Measurements from ENCODE around the gene TXNDC11.

Gene TXNDC11

DNA sequence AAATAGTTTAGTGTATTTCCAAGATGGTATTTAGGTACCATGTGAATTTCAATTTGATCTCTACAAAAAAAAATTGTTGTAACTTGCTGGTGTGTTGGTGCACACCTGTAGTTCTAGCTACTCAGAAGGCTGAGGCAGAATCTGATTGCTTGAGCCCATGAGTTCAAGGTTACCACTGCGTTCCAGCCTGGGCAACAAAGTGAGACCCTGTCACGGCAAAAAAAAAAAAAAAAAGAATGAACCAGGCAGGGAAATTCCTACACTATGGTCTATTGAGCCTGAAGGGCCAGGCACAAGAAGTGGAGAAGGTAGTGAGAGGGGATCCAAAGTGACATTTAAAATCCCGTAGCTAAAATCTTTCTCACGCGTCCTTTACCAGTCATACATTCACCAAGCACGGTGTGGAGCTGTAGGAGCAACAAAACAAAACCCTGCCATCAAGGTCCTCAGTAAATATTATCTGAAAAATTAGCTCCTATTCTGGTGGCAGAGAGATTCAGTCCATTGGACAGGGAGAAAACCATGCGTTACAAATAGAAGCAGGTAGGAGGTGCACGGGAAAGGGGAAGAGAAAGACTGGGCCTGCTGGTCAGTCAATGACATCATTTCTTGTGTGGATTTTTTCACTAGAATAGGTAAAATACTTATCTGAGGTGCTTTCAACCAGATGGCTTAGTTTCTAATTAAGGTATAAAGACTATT lies 27.3 kb downstream of the TXNDC11 start:
- no peak for TF ChIP-seq GATA2 (IDR thresholded peaks at IDR 0.05; ENCODE audit: low read depth, low read length)
- no peak for TF ChIP-seq GATA3 (IDR thresholded peaks at IDR 0.05; ENCODE audit: low read depth, low read length)

GRCh38 chr16:11712122-11712521 lies 30.5 kb downstream of the TXNDC11 start:
- no peak for TF ChIP-seq GATA3 (IDR thresholded peaks at IDR 0.05; ENCODE audit: low read depth, low read length)
- no peak for TF ChIP-seq GATA2 (IDR thresholded peaks at IDR 0.05; ENCODE audit: low read depth, low read length)

- TF ChIP-seq GATA3 (IDR thresholded peaks at IDR 0.05; ENCODE audit: low read depth, low read length) (no peak), GATA2 (IDR thresholded peaks at IDR 0.05; ENCODE audit: low read depth, low read length) (no peak)
Observed at GRCh38 chr16:11711662-11712061, 31.0 kb downstream of the TXNDC11 start.

DNA sequence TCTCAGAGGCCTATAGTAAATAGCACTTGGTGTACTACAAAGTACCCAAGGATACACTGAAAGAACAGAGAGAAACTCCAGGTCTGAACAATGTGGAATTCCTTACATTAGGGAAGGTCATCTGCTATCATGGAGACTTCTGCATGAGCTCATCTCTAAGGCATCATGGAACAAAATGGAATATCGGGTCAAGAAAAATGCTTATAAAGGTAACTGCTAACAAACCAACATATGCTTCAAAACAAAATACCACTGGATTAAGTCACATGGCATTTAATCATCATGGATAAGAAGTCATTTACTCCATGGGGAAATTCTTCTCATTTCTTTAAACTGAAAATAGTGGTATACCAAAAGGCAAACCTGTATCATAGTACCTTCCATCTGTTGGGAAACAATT lies 34.2 kb downstream of the TXNDC11 start:
- TF ChIP-seq GATA2 (IDR thresholded peaks at IDR 0.05; ENCODE audit: low read depth, low read length) (no peak), GATA3 (IDR thresholded peaks at IDR 0.05; ENCODE audit: low read depth, low read length) (no peak)

- TF ChIP-seq GATA2 (IDR thresholded peaks at IDR 0.05; ENCODE audit: low read depth, low read length) (no peak), GATA3 (IDR thresholded peaks at IDR 0.05; ENCODE audit: low read depth, low read length) (no peak)
Observed at GRCh38 chr16:11707679-11708197, 34.9 kb downstream of the TXNDC11 start.

DNA sequence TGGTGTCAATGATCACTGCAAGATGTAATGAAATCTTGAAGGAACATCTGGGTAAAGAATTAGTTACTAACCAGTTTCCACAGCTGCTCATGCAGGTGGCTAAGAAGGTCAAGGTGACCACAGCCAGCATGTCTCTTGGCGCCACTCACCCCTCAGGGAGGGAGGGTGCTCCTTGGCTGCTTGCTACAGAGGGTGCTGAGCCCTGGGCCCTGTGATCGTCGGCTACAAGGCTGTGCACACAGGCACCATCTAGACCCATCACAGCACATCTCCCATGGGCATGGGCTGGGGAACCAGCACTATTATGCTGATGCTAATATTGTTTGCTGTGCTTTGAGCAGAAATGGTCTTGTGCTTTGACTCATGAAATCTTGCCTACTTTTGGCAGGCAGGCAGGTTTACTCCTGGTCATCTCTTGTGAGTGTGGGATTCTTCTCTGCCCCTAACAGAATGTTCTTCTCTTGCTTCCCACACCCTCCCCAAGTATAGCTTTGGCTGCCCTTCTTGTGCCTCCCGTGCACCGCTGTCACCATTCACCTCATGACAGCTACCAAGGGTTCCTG lies 36.4 kb downstream of the TXNDC11 start:
- no peak for TF ChIP-seq GATA2 (IDR thresholded peaks at IDR 0.05; ENCODE audit: low read depth, low read length)
- no peak for TF ChIP-seq GATA3 (IDR thresholded peaks at IDR 0.05; ENCODE audit: low read depth, low read length)

GRCh38 chr16:11705311-11706025 lies 37.2 kb downstream of the TXNDC11 start:
- no peak for TF ChIP-seq GATA3 (IDR thresholded peaks at IDR 0.05; ENCODE audit: low read depth, low read length)
- TF ChIP-seq GATA2 (IDR thresholded peaks at IDR 0.05; ENCODE audit: low read depth, low read length) = no peak

DNA sequence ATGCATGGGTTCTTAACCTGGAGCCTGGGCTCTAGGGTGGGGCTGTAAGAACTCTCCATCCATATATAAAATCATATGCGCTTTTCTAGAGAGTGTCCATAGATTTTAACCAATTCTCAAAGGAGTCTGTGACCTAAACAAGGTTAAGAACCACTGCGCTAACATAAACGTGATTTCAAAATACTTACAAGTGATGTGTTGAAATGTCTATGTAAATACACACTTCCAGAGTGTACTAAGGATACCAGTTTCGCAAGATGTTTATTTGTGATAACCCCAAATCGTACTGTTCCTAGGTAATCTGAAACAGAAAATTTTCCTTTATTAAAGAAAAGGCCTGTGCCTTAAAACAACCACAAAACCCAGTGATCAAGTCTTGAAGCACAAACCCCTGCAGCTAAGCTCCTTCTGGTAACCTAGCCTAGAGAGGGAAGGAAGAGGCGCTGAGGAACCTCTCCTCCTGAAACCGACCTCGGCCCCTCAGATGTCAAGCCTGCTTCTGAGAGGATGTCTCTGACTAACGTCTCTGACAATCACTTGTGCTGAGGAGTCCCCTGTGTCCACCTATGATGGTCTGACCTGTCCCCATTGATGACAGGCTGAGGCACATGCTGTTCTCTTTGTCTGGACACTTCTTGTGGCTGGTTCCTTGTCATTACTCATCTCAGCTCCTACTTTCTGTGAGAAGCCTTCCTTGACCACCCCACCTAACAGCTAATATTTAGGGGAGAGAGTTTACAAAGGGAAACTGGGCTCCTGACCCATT lies 42.2 kb downstream of the TXNDC11 start:
- TF ChIP-seq GATA3 (IDR thresholded peaks at IDR 0.05; ENCODE audit: low read depth, low read length) (no peak), GATA2 (IDR thresholded peaks at IDR 0.05; ENCODE audit: low read depth, low read length) (no peak)

DNA sequence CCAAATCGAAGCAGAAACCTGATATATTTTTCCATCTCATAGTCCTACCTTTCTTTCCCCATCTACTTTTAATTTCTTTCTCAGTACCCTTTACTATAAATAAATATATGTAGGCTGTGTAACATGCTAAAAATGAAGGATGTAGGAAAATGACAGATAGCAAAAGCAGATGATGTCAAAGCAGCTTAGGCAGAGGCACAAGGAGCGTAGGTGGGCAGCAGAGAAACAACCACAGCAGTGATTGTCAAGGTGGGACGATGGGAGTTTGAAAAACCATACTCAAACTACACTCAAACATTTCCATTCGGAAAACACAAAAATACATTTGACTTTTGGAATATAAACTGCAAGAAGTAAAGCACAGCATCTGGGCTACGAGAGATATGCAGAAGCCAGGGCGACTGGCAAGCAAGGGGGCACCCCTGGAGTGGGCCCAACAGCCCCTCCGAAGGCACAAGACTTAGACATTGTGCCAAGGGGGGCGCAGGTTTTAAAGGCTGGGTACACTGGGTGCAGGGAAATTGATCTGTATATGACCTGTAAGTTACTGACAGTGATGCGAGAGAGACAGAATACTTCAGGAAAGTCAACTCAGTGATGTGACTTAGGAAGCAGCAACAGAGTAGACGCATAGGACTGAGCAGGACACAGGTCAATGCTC lies 43.3 kb downstream of the TXNDC11 start:
- TF ChIP-seq GATA3 (IDR thresholded peaks at IDR 0.05; ENCODE audit: low read depth, low read length) = no peak
- TF ChIP-seq GATA2 (IDR thresholded peaks at IDR 0.05; ENCODE audit: low read depth, low read length) = no peak

- TF ChIP-seq GATA3 (IDR thresholded peaks at IDR 0.05; ENCODE audit: low read depth, low read length) = no peak
- no peak for TF ChIP-seq GATA2 (IDR thresholded peaks at IDR 0.05; ENCODE audit: low read depth, low read length)
Observed at GRCh38 chr16:11698271-11698689, 44.4 kb downstream of the TXNDC11 start.

- no peak for TF ChIP-seq GATA3 (IDR thresholded peaks at IDR 0.05; ENCODE audit: low read depth, low read length)
- no peak for TF ChIP-seq GATA2 (IDR thresholded peaks at IDR 0.05; ENCODE audit: low read depth, low read length)
Observed at GRCh38 chr16:11697319-11697718, 45.3 kb downstream of the TXNDC11 start.

DNA sequence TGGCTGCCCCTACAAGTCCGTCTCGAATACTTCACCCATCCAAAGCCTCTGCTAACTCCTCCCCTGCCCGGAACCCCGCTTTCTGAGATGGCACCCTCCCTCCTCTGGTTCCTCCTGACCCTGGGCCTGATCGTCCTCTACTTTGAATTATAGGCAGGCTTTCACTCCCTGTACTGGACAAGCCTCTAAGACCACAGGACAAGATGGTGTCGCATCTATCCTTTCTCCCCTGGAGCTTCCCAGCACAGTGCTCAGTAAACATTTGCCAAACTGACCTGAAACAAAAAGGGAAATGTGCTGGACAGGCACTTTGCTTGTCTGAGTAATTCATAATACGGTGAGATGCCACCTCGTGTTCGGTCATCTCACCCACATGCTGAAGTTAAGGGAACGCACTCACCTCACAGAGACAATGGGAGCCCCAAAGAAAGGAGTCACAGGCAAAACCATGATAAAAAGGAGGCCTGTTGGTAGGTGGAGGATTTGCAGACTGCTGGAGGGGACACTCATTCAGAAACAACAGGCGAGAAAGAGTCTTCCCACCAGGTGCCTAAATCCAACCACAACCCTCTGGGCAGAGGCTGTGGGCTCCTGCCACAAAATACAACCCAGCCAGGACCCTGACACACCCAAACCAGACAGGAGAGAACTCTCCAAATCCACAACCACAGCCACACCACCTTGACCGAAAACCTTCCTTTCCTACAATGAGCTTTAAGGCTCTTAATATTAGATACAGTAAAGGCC lies 46.2 kb downstream of the TXNDC11 start:
- no peak for TF ChIP-seq GATA3 (IDR thresholded peaks at IDR 0.05; ENCODE audit: low read depth, low read length)
- no peak for TF ChIP-seq GATA2 (IDR thresholded peaks at IDR 0.05; ENCODE audit: low read depth, low read length)

DNA sequence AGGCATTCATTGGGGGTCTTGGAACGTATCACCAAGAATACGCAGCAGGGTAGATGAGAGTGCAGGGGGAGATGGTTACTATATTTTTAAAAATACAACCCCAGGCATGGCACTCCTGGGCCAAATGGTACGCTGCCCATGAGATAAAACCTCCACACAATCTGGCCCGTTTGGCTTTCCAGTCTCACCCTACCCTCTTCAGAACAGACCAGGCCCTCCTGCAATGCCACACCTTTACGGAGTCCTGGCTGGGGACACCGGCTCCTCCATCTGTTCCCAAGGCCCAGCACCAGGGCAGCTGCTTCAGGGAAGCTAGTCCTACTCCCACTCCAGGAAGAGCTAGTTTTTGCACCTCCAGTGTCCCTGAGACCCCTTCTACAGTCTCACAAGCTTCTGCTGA lies 50.0 kb downstream of the TXNDC11 start:
- TF ChIP-seq GATA2 (IDR thresholded peaks at IDR 0.05; ENCODE audit: low read depth, low read length) (no peak), GATA3 (IDR thresholded peaks at IDR 0.05; ENCODE audit: low read depth, low read length) (no peak)

Data from SH-SY5Y (cell line).